ENCODE measurements around the gene OR10H5. TPM values are rescaled to one million over a fixed set of nuclear protein-coding genes. Genes with fewer than 3 reads are reported as not detected.

Gene OR10H5
- total RNA-seq, 1 experiment from 2014 or later: not detected

GRCh38 chr19:15813916-15814315 is 26.5 kb downstream of the OR10H5 start:
- DNase-seq (ENCODE audit: low read depth, low spot score): no peak
- peak; percentile 38; the same call in 1 of the 2 replicates for ATAC-seq
- Histone ChIP-seq H3K27me3 (ENCODE audit: control insufficient read depth, insufficient read depth, low read length) (no peaks in the 10 kb centered on the region; the same call in 1 of the 2 replicates), H3K4me3 (ENCODE audit: low read depth in 2 of 2, low read length in 2 of 2) (no peak overlapping the region), H3K4me1 (ENCODE audit: control insufficient read depth, insufficient read depth, low read length) (no peaks in the 10 kb centered on the region), H3K36me3 (ENCODE audit: control insufficient read depth, insufficient read depth, low read length) (no peaks in the 10 kb centered on the region), H3K27ac (ENCODE audit: low read length) (no peak overlapping the region), H3K9me3 (ENCODE audit: control insufficient read depth, insufficient read depth, low read depth, low read length) (no peaks in the 10 kb centered on the region)
- in situ Hi-C loops (cut with HindIII; ENCODE audit: low pct_unique_long_range_greater_than_20kb, low sequenced_read_pairs) (no loop called here), intact Hi-C loops (cut with micrococcal nuclease; ENCODE audit: unreplicated experiment) (no loop called here)
- no TSS peak for BruUV-seq (replicated peaks)
- ChIA-PET POLR2A (no interaction called here), CTCF (interaction anchor here (0.6 kb wide), 1 partner anchor 30 kb away, joined by 4 read pairs; no protein-coding TSS in a partner anchor)
- TF ChIP-seq TCF7L2 (IDR thresholded peaks at IDR 0.05; ENCODE audit: low read depth, low read length) (no peak), CTCF (IDR thresholded peaks at IDR 0.05) (no peak), SIN3A (IDR thresholded peaks at IDR 0.05; ENCODE audit: borderline replicate concordance, insufficient read depth, low read depth, low read length) (no peak), REST (IDR thresholded peaks at IDR 0.05; ENCODE audit: insufficient read depth in 1 of 2, low read depth in 2 of 2, low read length in 1 of 2) (no peak), POLR2AphosphoS5 (IDR thresholded peaks at IDR 0.05; ENCODE audit: low read depth, low read length) (no peak)

GRCh38 chr19:15815306-15815705 is 27.8 kb downstream of the OR10H5 start, which contains the start of gene OR10H1:
TSS of gene OR10H1 (minus strand) at chr19:15815664. CDS start at chr19:15808037, 7,627 bp downstream.
- ATAC-seq (no peak), DNase-seq (ENCODE audit: low read depth, low spot score) (no peak)
- in situ Hi-C loops (cut with HindIII; ENCODE audit: low pct_unique_long_range_greater_than_20kb, low sequenced_read_pairs) (no loop called here), intact Hi-C loops (cut with micrococcal nuclease; ENCODE audit: unreplicated experiment) (no loop called here)
- H3K4me3 ChIP-seq (ENCODE audit: low read depth in 2 of 2, low read length in 2 of 2): no peak within 1 kb of the TSS
- POLR2A ChIA-PET: no interaction called here
- no peaks in the 10 kb centered on the region for H3K4me1 ChIP-seq (ENCODE audit: control insufficient read depth, insufficient read depth, low read length)
- no peaks in the 10 kb centered on the region; the same call in 1 of the 2 replicates for H3K27me3 ChIP-seq (ENCODE audit: control insufficient read depth, insufficient read depth, low read length)
- no peaks in the 10 kb centered on the region for H3K9me3 ChIP-seq (ENCODE audit: control insufficient read depth, insufficient read depth, low read depth, low read length)
- no peak for TF ChIP-seq CTCF (IDR thresholded peaks at IDR 0.05)
- TF ChIP-seq POLR2AphosphoS5 (IDR thresholded peaks at IDR 0.05; ENCODE audit: low read depth, low read length): no peak
- CTCF ChIA-PET: no interaction called here
- no TSS peak for BruUV-seq (replicated peaks)
- H3K36me3 ChIP-seq (ENCODE audit: control insufficient read depth, insufficient read depth, low read length): no peaks in the 10 kb centered on the region
- H3K27ac ChIP-seq (ENCODE audit: low read length): no peak within 1 kb of the TSS

Data from Panc1 (cell line).